Measurements from ENCODE around the gene RALGPS2.
A peak's percentile ranks its signal among the peaks of the same experiment; 100 is the strongest.

RALGPS2 gene

DNA sequence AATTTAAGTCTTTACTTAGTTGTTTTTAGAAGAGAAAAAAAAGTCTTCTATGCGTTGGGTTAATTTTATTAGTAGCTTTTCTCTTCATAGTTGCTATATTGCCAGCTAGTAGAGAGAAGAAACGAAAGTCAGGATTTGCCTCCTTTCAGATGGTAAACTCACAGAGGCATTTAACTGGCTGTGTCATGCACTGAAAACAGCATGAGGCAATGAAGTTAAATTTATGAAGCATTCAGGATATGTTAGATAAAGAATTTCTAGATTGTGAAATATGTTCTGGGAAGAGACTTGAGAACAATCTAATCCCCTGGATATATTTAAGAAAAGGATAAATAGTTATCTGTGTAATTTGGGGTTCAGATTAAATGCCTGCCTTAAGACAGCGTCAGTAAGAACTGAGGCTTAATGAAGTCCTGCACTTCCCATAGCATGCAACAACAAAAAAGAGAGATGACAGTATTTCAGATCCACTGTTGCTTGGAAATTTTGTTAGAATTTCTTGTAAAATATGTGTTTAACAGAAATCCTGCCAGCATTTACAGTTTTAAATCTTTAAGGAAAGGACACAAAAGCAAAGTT is 144.2 kb downstream of the RALGPS2 start:
- DNase-seq: no peak

DNA sequence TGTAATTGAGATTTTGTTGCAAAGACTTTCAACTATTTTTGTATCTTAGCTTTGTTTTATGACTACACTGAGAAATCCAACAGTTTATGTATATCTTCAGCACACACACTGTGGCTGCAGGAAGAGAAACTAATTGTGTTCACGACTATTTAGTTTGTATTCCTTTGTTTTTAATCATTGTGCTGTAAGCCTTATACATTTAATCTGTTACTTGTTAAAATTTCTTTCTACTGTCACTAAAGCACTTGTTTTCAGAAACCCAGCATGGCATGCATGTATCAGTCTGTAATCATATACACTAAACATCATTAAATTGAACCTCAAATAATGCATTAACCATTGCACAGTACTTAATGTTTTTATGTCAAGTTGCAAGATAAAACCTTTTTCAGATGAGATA is 145.2 kb downstream of the RALGPS2 start:
- no peak for DNase-seq

DNA sequence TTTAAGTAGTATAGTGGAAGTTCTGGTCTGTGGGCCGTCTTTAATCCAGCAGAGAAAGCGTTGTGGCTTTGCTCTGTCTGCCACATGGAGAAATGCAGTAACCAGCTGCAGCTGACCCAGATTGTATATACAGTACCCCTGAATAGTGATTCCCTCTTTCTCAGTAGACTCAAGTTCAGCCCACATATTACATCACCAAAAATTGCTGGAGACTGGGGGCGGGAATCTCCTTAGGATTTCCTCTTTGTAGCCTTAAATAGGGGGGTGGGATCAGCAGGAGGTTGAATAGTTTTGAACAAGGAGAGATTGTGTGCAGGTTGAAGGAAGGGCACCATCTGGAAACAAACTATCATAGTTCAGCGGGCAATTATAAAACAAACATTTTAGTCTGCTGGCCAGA is 145.9 kb downstream of the RALGPS2 start, which contains the start of gene ANGPTL1:
Gene ANGPTL1 (minus strand): TSS at position 134 of the 400 bp plus-strand sequence. CDS start 5,301 bp downstream, outside the sequence.
- no peak for DNase-seq

DNA sequence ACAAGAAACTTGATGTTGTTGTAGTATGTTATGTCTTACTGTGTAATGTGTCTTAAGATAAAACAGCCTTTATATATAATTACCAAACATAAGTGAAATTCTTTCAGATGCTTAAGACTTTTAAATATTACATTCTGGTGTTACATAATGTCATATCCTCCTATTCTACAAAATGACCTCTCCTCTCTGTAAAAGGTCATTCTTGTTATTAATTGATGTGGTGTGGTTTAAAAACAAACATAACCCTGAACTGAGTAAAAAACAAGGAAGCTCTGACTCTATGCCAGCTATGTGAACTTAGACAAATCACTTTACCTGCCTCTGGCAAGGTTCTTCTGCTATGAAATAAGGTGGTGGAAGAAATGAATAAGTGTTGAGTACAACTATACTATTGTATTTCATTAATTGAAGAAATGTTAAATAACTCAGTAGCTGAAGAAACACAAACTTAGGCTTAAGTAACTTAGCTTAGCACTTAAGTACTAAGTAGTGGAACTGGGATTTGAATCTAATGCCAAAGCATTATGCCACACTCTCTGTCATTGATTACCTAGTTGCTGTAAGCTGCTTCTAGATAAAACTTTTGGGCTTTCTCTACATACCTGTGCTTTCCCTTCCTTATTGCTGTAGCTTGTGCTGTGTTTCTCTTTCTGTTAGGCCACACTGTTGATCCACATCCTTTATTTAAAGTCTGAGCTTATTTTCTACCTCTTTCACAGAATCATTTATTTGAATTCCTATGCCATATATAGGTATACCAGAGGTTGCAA is 146.7 kb downstream of the RALGPS2 start:
- DNase-seq: no peak

DNA sequence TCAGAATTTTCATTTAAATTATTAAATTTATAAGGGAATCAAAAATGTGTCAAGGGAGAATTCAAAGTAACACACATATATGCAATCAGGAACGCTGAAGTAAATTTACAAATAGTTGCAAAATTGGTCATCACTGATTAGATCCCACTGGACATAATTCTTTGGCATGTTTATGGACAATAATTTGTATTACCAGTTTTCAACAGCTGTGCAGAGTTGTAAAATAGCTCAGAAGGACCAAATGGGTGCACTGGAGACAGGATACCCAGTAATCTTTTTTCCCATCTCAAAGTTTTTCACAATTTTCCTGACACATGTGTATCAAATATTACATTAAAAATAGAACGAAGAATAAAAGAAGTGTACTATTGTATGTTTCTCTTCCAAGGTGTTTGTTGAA is 149.9 kb downstream of the RALGPS2 start:
- DNase-seq: no peak

DNA sequence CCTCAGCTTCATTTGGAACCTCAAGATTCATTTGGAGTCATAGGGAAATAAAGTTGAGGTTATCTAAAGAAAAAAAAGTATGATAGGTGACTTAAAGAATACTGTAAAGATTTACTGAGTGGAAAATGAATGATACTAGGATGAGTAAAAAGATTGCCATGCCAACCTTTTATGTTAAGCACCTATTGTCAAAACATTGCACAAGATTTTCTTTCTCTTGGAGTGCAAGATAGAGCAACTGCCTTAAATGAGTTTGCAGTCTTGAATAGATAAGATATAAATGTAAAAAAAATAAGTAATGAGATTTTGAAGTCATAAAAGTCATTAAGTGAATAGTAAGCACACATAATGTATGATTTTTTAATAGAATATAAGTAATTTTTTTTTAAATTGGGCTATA is 150.9 kb downstream of the RALGPS2 start:
- no peak for DNase-seq

DNA sequence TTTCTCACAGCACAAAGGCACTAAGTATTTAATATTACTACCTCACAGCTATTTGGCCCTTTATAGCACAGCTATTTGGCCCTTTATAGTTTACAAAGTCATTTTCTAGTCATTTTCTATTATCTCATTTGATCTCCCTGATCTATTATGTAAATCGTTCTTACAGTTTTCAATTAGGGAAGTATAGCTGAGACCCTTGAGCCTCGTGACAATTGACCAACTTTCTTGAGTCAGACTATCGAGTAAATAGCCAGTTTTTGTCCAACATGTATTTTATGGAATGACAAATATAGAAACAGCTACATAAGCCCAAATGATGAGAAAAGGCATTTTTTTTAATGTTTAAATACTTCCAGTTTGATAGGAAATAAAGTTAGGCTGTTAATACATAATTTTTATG is 152.9 kb downstream of the RALGPS2 start:
- DNase-seq: no peak

DNA sequence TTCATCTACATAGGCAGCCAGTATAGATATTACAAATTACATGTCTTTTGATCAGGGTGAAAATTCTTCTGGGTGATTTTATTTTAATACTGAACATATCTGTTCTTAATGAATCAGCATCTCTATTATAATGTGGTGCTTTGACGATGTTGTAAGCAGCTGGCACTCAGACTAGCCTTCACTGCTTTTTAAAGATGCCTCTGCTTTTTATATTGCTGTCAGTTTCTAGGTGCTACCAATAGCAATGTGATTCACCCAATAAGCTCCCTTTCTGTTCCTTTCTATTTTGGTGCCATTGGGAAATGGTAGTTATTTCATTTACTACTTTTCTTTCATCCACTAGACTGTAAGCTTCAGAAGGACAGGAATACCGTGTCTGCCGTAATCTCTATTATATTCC is 156.9 kb downstream of the RALGPS2 start:
- no peak for DNase-seq

DNA sequence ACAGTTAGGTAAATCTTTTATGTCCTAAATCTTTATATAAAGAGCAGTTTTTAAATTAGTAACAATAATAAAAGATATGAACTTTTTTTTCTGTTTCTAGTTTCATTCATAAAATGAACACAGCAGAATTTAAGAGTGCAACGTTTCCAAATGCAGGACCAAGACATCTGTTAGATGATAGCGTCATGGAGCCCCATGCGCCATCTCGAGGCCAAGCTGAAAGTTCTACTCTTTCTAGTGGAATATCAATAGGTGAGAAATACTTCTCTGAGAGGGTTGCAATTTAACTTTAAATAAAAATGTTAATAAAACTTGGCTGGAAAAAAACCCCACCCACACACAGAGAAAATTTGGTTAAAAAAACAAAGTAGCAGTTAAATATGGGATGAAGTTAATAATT is 160.8 kb downstream of the RALGPS2 start:
- no peak for DNase-seq

DNA sequence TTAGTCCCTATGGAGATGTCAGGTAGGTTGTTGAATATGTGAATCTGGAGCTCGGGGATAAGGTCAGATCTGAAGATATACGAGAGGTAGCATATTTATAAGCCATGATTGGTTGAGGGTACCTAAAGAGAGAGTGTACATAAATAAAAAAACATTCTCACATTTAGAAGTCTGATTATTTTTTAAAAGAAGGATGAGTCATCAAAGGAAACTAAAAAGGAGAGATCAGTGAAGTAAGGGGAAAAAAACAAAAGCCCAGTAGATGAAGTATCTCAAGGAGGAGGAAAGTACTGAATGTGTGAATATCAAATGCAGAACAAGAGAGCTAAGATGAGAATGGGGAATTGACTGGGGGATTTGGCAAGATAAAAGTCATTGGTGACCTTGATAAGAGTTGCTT is 161.5 kb downstream of the RALGPS2 start:
- DNase-seq: no peak

GRCh38 chr1:178895928-178896327 is 170.9 kb downstream of the RALGPS2 start:
- no peak for DNase-seq

GRCh38 chr1:178898401-178898800 is 173.4 kb downstream of the RALGPS2 start:
- no peak for DNase-seq

DNA sequence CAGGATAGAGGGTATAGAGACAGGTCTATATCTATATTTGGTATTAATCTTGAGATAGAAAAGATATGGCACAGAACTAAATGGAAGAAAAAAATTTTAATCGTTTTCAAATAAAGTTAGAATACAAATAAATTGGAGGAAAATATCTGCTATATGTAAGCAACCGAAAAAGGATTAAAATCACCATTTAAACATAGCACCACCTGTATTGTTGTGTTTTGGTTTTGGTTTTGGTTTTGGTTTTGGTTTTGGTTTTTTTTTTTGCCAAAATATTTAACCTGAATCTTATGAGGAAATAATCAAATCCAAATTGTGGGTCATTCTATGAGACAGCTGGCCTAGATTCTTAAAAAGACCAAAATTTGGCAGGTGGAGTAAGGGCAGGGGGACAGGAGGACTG is 174.4 kb downstream of the RALGPS2 start:
- no peak for DNase-seq

DNA sequence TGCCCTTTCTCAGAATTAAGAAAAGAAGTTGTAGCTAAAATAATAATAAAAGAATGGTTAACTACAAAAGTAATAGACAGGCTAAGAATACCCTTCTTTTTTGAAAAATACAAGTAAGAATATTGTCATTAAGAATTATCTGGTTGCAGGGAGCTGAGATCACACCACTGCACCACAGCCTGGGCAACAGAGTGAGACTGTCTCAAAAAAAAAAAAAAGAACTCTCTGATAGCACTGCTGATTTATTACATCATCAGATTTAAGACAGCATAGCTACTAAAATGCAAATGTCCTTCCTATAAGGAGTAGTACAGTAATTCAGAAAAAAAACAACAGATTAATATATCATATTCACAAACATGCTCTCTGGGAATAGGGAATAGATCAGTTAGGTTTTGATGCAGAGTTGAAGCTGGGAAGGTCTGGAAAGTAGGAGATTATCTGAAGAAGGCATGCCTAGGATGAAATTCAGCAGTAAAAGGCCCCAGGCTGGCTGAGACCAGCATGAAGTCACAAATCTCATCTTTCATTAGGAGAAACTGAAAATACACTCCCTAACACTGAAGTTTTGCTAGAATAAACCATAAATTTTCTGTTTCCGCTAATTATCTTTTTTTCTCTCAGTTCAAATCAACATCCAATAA is 176.6 kb downstream of the RALGPS2 start:
- no peak for DNase-seq

GRCh38 chr1:178908358-178908757 is 183.3 kb downstream of the RALGPS2 start:
- DNase-seq: peak; percentile 18

DNA sequence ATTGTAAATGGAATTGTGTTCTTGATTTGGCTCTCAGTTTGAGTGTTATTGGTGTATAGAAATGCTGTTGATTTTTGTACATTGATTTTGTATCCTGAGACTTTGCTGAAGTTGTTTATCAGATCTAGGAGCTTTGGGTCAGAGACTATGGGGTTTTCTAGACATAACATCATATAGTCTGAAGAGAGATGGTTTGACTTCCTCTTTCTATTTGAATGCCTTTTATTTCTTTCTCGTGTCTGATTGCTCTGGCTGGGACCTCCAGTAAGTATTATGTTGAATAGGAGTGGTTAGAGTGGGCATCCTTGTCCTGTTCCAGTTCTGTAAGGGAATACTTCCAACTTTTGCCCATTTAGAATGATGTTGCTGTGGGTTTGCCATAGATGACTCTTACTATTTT is 185.0 kb downstream of the RALGPS2 start:
- no peak for DNase-seq

GRCh38 chr1:178912597-178912996 is 187.6 kb downstream of the RALGPS2 start:
- no peak for DNase-seq

GRCh38 chr1:178916448-178917174 is 191.6 kb downstream of the RALGPS2 start:
- DNase-seq: no peak

GRCh38 chr1:178918308-178918707 is 193.3 kb downstream of the RALGPS2 start:
- no peak for DNase-seq

- no peak for DNase-seq
Observed at GRCh38 chr1:178918955-178919354, 193.9 kb downstream of the RALGPS2 start.

DNA sequence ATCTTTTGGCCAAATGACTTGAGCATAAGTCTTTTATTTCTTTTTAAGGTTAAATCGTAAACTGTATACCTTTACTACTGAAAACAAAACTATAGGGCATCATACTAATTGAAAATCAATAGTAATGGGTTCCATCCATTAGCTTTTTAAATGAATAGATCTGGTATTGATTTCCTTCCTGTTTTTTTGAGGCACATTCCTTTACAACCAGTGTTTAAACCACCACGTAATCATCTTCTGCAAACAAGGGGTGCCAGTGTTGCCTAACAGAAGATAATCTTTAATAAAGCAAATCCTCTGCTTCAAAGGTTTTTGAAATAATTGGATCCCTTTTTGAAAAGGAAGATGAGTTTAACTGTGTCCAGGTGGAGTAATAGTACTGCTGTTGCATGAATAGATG is 194.5 kb downstream of the RALGPS2 start:
- DNase-seq: no peak

- no peak for DNase-seq
Observed at GRCh38 chr1:178921499-178921898, 196.5 kb downstream of the RALGPS2 start.

DNA sequence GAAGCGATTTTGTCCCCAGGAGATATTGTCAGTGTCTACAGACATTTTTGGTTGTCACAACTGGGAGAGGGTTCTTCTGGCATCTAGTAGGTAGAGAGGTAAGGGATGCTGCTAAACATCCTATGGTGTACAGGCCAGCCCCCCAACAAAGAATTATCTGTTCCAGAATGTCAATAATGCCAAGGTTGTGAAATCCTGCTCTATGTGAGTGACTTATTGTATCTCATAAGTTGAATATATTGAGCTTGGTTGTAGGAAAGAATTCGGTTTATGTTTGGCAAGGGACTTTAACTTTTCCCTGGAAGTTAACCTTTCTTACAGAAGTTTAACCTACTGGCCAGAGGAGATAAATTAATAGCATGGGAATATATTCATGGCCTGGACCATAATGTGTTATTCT is 198.5 kb downstream of the RALGPS2 start:
- no peak for DNase-seq

- DNase-seq: no peak
Observed at GRCh38 chr1:178926046-178926445, 201.0 kb downstream of the RALGPS2 start.

Measured in NCI-H446 treated with DMSO at 0.1 percent for 48 hours (cell line).